Breast epithelium (tissue), 4 donors: ENCODE measurements around the gene BMAL2. TPM values are rescaled to one million over a fixed set of nuclear protein-coding genes. Genes with fewer than 3 reads are reported as not detected.

Source experiments
- DNase-seq, 2 donors: peaks; one replicate each; pipeline ENCODE4 v3.0.0-alpha.2; 2019; ENCODE audit warnings: low spot score in 2 of 2
- H3K27ac ChIP-seq, 2 donors: fragments of 200-600 bp; sonication (generic) in 1 of 2; one replicate each; pipeline ENCODE4 v1.5.1; 2016 to 2019; ENCODE audit warnings: mild to moderate bottlenecking in 1 of 2
- H3K27me3 ChIP-seq, 2 donors: fragments of 200-600 bp; sonication (generic) in 1 of 2; one replicate each; pipeline versions ENCODE4 v1.5.1 to v1.6.0; 2017 to 2019; ENCODE audit warnings: control low read depth in 1 of 2, mild to moderate bottlenecking in 1 of 2
- H3K36me3 ChIP-seq: fragments of 200-600 bp; one replicate; pipeline ENCODE4 v1.5.1; 2019
- H3K4me1 ChIP-seq, 2 donors: fragments of 200-600 bp; sonication (generic); one replicate each; pipeline ENCODE4 v1.5.1; 2016 to 2019; ENCODE audit warnings: control low read depth in 1 of 2
- H3K4me3 ChIP-seq, 3 donors: fragments of 200-600 bp; sonication (generic); 1 replicate in 2 of 3; 2 replicates in 1 of 3; pipeline ENCODE4 v1.5.1; 2016 to 2019; ENCODE audit warnings: mild to moderate bottlenecking in 3 of 3, moderate library complexity in 2 of 3
- H3K9me3 ChIP-seq, 2 donors: fragments of 200-600 bp; sonication (generic) in 1 of 2; one replicate each; pipeline ENCODE4 v1.5.1; 2016 to 2019; ENCODE audit warnings: control low read depth in 1 of 2
- CTCF ChIP-seq, 3 donors: fragments of 450-650 bp; IDR thresholded peaks; one replicate each; pipeline ENCODE4 v1.5.1; 2016 to 2017; ENCODE audit warnings: antibody characterized with exemption in 3 of 3, mild to moderate bottlenecking in 3 of 3, moderate library complexity in 3 of 3
- POLR2A ChIP-seq: fragments of 450-650 bp; IDR thresholded peaks from one replicate; pipeline ENCODE4 v1.6.1; 2016; ENCODE audit warnings: antibody characterized with exemption, mild to moderate bottlenecking, moderate library complexity
- POLR2AphosphoS5 ChIP-seq, 3 donors: sonication (generic); formaldehyde crosslinking; IDR thresholded peaks; one replicate each; pipeline ENCODE4 v1.6.1; 2017; ENCODE audit warnings: antibody characterized with exemption in 3 of 3
- intact Hi-C: fragments of 100-400 bp; cut with DNase I; formaldehyde crosslinking; loops from one replicate; pipeline ENCODE4 v1.15.1; 2023; ENCODE audit warnings: low total_unique reads
- total RNA-seq, 3 donors: library from RNA; depleted of rRNA; stranded (reverse); fragments of >200 nt; gene quantifications; one replicate each; pipeline ENCODE4 v1.1.0, GENCODE V29; 2016

Gene BMAL2
- total RNA-seq, 3 donors from 2014 or later: 1.3 to 2.4 (median 1.3) TPM

- Histone ChIP-seq H3K36me3 (no peaks in the 10 kb centered on the region), H3K9me3 (no peaks in the 10 kb centered on the region), H3K27ac (no peak overlapping the region), H3K27me3 (no peaks in the 10 kb centered on the region), H3K4me1 (peaks cover 0 to 6% of the 10 kb centered on the region in 2 donors), H3K4me3 (no peak overlapping the region)
- TF ChIP-seq POLR2A (no peak), CTCF (IDR thresholded peaks at IDR 0.05) (no peak), POLR2AphosphoS5 (IDR thresholded peaks at IDR 0.05) (no peak)
- DNase-seq: no peak
- intact Hi-C loops: loop anchor here (10.0 kb wide), 1 partner anchor 1634 kb away; no protein-coding TSS in a partner anchor
Observed at GRCh38 chr12:27290501-27291168, 42.0 kb upstream of the BMAL2 start.

- no peak for DNase-seq
- Histone ChIP-seq H3K27me3 (no peaks in the 10 kb centered on the region), H3K4me3 (no peak overlapping the region), H3K36me3 (no peaks in the 10 kb centered on the region), H3K4me1 (peaks cover 0 to 6% of the 10 kb centered on the region in 2 donors), H3K27ac (peak overlapping the region; percentile 23 to 50), H3K9me3 (no peaks in the 10 kb centered on the region)
- no peak for TF ChIP-seq POLR2AphosphoS5 (IDR thresholded peaks at IDR 0.05)
- no peak for TF ChIP-seq CTCF (IDR thresholded peaks at IDR 0.05)
- TF ChIP-seq POLR2A: no peak
- intact Hi-C loops: loop anchor here (10.0 kb wide), 1 partner anchor 1633 kb away; no protein-coding TSS in a partner anchor
Observed at GRCh38 chr12:27291862-27292261, 40.8 kb upstream of the BMAL2 start.

GRCh38 chr12:27292718-27293117, 39.9 kb upstream of the BMAL2 start:
- Histone ChIP-seq H3K4me3 (no peak overlapping the region), H3K27me3 (no peaks in the 10 kb centered on the region), H3K4me1 (peaks cover 0 to 6% of the 10 kb centered on the region in 2 donors), H3K9me3 (no peaks in the 10 kb centered on the region), H3K27ac (peak overlapping the region; percentile 23 to 39), H3K36me3 (no peaks in the 10 kb centered on the region)
- intact Hi-C loops: loop anchor here (10.0 kb wide), 1 partner anchor 1632 kb away; no protein-coding TSS in a partner anchor
- TF ChIP-seq POLR2AphosphoS5 (IDR thresholded peaks at IDR 0.05): no peak
- TF ChIP-seq CTCF (IDR thresholded peaks at IDR 0.05): no peak
- no peak for TF ChIP-seq POLR2A
- DNase-seq: no peak

- peak in 1 of 2 donors; percentile 44 for DNase-seq
- no peaks in the 10 kb centered on the region for H3K9me3 ChIP-seq
- no peak overlapping the region for H3K4me3 ChIP-seq
- TF ChIP-seq POLR2AphosphoS5 (IDR thresholded peaks at IDR 0.05) (no peak), POLR2A (no peak), CTCF (IDR thresholded peaks at IDR 0.05) (no peak)
- H3K27ac ChIP-seq: peak overlapping the region; percentile 23 to 39
- H3K4me1 ChIP-seq: peaks cover 0 to 6% of the 10 kb centered on the region in 2 donors
- no peaks in the 10 kb centered on the region for H3K36me3 ChIP-seq
- intact Hi-C loops: loop anchor here (10.0 kb wide), 1 partner anchor 1631 kb away; no protein-coding TSS in a partner anchor
- no peaks in the 10 kb centered on the region for H3K27me3 ChIP-seq
Observed at GRCh38 chr12:27293463-27293862, 39.2 kb upstream of the BMAL2 start.

GRCh38 chr12:27296674-27297073, 36.0 kb upstream of the BMAL2 start:
- intact Hi-C loops: loop anchor here (10.0 kb wide), 1 partner anchor 1628 kb away; no protein-coding TSS in a partner anchor
- Histone ChIP-seq H3K27ac (no peak overlapping the region), H3K9me3 (no peaks in the 10 kb centered on the region), H3K4me3 (no peak overlapping the region), H3K27me3 (no peaks in the 10 kb centered on the region), H3K36me3 (no peaks in the 10 kb centered on the region), H3K4me1 (peaks cover 0 to 6% of the 10 kb centered on the region in 2 donors)
- DNase-seq: no peak
- TF ChIP-seq POLR2AphosphoS5 (IDR thresholded peaks at IDR 0.05) (no peak), POLR2A (no peak), CTCF (IDR thresholded peaks at IDR 0.05) (no peak)
